GM12864 (cell line): ENCODE results near the gene DDX23.

ENCODE experiments used
- DNase-seq: peaks from one replicate; pipeline ENCODE4 v3.0.0-alpha.2; 2011; ENCODE audit warnings: low read depth
- H3K4me3 ChIP-seq: 2 replicates; pipeline ENCODE4 v1.5.1; 2011; ENCODE audit warnings: mild to moderate bottlenecking, low read depth, low read length, control low read depth
- TF ChIP-seq, protein P1 (sequence below): IDR thresholded peaks from 2 replicates; pipeline ENCODE4 v1.5.1; 2011; ENCODE audit warnings: low read depth, mild to moderate bottlenecking, moderate library complexity, low read length, control low read depth, inconsistent platforms; ENCODE audit errors: missing control alignments

The DDX23 gene

DNA sequence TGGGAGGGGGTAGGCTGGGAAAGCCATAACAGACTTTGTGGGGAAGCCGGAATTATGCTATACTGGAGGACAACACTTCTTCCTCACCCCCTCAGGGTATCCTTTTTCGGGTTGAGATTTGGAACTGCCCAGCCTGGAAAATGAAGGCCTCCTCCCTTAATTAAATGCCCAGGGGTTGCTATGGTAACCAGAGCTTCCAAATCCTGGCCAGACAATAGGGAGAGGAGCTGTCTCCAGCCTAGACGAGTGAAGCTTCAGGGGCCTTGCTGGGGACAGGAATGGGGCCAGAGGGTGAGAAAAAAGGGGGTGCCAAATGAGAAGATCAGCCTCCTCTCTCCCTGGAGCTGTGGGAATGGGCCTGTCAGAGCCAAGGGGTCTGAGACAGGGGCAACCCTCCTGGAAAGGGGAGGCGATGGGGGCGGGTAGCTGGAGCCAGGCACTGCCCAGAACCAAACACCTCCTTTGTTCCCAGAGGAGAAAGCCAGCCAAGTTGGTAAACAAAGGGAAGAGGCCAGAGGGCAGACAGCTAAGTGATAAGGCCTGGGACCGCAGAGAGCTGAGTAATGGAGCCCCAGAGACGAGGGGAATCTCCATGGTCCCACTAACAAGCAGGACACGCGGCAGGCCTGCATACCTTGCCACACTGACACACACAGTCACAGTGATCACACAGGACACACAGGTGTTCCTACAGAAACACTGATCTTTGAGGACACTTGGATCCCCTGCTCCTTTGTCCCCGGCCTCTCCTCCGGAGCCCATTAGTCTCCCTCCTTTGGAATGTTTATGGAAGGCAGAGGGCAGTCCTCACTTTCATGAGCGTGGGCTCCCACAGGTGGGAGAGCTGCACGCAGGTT is 31.6 kb upstream of the DDX23 start:
- H3K4me3 ChIP-seq = no peak overlapping the region
- TF ChIP-seq, protein P1, sequence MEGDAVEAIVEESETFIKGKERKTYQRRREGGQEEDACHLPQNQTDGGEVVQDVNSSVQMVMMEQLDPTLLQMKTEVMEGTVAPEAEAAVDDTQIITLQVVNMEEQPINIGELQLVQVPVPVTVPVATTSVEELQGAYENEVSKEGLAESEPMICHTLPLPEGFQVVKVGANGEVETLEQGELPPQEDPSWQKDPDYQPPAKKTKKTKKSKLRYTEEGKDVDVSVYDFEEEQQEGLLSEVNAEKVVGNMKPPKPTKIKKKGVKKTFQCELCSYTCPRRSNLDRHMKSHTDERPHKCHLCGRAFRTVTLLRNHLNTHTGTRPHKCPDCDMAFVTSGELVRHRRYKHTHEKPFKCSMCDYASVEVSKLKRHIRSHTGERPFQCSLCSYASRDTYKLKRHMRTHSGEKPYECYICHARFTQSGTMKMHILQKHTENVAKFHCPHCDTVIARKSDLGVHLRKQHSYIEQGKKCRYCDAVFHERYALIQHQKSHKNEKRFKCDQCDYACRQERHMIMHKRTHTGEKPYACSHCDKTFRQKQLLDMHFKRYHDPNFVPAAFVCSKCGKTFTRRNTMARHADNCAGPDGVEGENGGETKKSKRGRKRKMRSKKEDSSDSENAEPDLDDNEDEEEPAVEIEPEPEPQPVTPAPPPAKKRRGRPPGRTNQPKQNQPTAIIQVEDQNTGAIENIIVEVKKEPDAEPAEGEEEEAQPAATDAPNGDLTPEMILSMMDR = no peak
- no peak for DNase-seq

DNA sequence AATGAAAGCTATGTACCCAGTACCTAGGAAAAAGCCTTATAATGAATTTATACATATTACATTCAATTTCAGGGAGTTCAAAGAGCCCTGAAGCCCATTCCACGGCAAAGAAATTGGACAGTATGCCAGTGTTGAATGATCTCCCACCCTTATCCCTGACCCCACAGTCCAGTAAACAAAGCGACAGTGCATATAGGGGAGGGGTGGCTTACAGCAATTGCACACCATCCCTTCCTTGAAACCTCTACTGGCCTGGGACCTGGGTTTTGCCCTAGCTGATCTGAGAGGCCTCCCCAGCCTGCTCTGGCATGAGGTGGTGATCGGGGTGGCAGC is 31.0 kb upstream of the DDX23 start:
- TF ChIP-seq, protein P1 = no peak
- DNase-seq = no peak
- H3K4me3 ChIP-seq = no peak overlapping the region

DNA sequence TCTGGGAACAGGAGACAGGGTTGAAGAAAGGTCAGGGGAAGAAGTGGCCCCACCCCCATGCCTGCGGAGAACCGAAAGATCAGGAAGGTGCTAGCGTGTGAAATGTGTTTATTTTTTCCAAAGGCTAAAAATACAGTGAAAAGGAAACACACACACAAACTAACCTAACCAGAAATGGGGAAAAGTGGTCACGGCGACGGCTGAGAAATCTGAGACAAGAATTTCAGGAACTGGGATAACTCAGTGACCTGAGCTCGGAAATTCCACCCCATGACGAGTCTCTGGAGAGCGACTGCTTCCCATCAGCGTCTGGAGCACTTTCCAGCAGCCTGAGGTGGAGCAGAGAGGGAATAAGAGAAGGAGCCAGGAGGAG is 30.3 kb upstream of the DDX23 start:
- DNase-seq = no peak
- no peak overlapping the region for H3K4me3 ChIP-seq
- TF ChIP-seq, protein P1 = no peak

DNA sequence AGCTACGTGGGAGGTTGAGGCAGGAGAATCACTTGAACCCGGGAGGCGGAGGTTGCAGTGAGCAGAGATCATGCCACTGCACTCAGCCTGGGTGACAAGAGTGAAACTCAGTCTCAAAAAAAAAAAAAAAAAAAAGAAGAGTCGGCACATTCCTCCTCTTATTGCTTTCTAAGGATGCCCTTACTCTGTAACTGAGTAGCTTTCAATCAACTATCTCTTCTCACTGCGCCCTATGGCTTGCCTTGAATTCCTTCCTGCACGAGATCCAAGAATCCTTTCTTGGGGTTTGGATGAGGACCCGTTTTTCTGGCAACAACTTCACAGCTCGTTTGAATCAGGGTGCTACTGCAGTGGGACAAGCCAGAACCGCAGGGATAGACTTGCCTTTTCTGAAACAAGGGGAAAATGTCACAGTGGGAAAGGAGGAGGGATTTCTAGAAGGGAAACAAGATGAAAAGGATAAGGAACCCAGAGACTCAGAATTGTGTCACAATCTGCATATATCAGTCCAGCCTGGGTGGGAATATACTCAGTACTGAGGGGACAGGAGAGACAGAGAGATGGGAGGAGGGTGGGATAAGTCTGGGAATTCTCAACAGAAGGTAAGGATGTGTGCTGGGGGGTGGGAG is 29.8 kb upstream of the DDX23 start:
- DNase-seq = no peak
- H3K4me3 ChIP-seq = no peak overlapping the region
- TF ChIP-seq, protein P1 = no peak

DNA sequence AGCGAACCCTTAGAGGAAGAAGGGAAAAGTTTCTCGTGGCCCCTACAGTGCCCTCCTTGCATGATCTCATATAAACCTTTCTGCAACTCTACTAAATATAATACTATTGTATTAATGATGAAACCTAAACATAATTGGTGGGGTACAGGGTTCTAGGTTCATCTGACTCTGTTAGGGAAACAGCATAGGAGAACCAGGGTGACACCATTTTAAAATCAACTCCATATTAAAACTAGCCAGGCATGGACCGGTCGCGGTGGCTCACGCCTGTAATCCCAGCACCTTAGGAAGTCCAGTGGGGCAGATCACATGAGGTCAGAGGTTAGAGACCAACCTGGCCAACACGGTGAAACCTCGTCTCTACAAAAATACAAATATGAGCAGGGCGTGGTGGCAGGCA is 28.7 kb upstream of the DDX23 start:
- no peak for DNase-seq
- TF ChIP-seq, protein P1 = no peak
- H3K4me3 ChIP-seq = no peak overlapping the region

DNA sequence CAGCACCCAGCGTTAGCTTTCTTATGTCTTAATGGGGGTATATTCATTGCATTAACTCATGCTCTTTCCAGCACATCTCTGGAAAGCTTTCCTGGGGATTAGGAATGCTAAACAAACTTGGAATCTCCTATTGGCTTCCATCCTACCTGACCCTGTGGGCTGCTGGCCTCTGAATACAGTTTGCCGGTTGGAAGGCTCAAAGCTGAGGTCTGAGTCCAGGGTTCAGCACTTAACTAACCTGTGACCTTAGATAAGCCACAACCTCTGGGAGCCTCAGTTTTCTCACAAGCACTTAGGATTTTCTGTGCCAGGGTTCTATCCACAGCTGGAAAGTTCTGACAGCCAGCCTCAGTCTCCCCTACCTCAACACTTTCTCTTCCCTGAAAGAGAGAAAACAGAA is 26.6 kb upstream of the DDX23 start:
- no peak overlapping the region for H3K4me3 ChIP-seq
- DNase-seq = no peak
- TF ChIP-seq, protein P1 = no peak
